ENCODE measurements around the gene BNIP5. TPM values are rescaled to one million over a fixed set of nuclear protein-coding genes. Genes with fewer than 3 reads are reported as not detected.
"Not testable (repeated sequence)": the region's sequence is repeated elsewhere in the genome, so short reads cannot be mapped to it uniquely, and the experiment has no call there.

BNIP5 gene
- total RNA-seq, 2 donors from 2014 or later: not detected

DNA sequence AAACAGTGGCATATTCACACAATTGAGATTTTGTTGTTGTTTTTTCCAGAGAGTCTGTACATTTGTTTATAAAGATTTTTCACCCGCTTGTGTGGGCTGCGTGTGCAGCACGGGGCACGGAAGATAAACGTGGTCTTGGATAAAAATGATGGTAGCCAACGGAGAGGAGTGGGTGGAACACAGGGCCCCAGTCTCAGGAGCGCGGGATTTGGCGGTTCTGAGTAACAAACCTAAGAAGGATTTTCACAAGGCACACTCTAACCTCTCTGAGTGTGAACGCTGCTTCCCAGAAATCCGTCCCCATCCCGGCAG is 3.6 kb upstream of the BNIP5 start:
- peaks cover 20% of the 10 kb centered on the region for H3K27me3 ChIP-seq (ENCODE audit: control insufficient read depth, insufficient read depth, low read length, poor library complexity, severe bottlenecking)
- H3K36me3 Mint-ChIP-seq (ENCODE audit: low read depth): no peaks in the 10 kb centered on the region
- H3K4me1 ChIP-seq (ENCODE audit: control insufficient read depth, insufficient read depth, low read length): peaks cover 3% of the 10 kb centered on the region
- H3K27ac Mint-ChIP-seq: no peak overlapping the region
- TF ChIP-seq, protein P1, sequence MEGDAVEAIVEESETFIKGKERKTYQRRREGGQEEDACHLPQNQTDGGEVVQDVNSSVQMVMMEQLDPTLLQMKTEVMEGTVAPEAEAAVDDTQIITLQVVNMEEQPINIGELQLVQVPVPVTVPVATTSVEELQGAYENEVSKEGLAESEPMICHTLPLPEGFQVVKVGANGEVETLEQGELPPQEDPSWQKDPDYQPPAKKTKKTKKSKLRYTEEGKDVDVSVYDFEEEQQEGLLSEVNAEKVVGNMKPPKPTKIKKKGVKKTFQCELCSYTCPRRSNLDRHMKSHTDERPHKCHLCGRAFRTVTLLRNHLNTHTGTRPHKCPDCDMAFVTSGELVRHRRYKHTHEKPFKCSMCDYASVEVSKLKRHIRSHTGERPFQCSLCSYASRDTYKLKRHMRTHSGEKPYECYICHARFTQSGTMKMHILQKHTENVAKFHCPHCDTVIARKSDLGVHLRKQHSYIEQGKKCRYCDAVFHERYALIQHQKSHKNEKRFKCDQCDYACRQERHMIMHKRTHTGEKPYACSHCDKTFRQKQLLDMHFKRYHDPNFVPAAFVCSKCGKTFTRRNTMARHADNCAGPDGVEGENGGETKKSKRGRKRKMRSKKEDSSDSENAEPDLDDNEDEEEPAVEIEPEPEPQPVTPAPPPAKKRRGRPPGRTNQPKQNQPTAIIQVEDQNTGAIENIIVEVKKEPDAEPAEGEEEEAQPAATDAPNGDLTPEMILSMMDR (conservative IDR thresholded peaks at IDR 0.05): no peak
- peaks cover 26% of the 10 kb centered on the region for H3K27me3 Mint-ChIP-seq (ENCODE audit: insufficient read depth)
- DNase-seq: no peak
- no peak overlapping the region for H3K9ac ChIP-seq (ENCODE audit: extremely low read depth, low read length, poor library complexity, severe bottlenecking)
- no peaks in the 10 kb centered on the region for H3K9me3 Mint-ChIP-seq
- 56 to 61% methylated on average over 7 to 12 of the region's 12 CpGs for WGBS, 2 experiments (ENCODE audit: insufficient coverage in 1 of 2, insufficient read length in 1 of 2)
- H3K9me3 ChIP-seq (ENCODE audit: control insufficient read depth, low read length): no peaks in the 10 kb centered on the region
- H3K4me3 ChIP-seq (ENCODE audit: low read length): peak overlapping the region; percentile 19
- H3K27ac ChIP-seq (ENCODE audit: low read depth, low read length): no peak overlapping the region
- peak overlapping the region; percentile 59 for H3K4me3 Mint-ChIP-seq
- no peaks in the 10 kb centered on the region for H3K36me3 ChIP-seq (ENCODE audit: control insufficient read depth, insufficient read depth, low read length)
- H3K4me1 Mint-ChIP-seq: peaks cover 7% of the 10 kb centered on the region

DNA sequence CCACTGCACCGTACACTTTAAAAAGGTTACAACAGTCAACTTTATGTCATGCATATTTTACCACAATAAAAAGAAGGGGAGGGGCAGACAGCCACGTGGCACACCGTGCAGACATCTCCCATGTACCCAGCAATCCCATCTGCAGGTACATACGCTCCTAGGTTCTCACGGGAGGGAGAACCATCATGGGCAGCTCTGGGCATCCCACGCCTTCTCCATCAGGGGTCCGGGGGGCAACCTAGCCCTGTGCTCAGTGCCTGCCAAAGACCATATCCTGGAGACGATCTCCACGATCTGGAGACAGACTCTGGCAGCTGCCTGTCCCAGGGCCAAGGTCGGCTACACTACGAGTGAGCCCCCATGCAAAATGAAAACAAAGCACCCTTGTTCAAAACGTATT is 2.5 kb upstream of the BNIP5 start:
- no peaks in the 10 kb centered on the region for H3K36me3 Mint-ChIP-seq (ENCODE audit: low read depth)
- Histone ChIP-seq H3K36me3 (ENCODE audit: control insufficient read depth, insufficient read depth, low read length) (no peaks in the 10 kb centered on the region), H3K4me3 (ENCODE audit: low read length) (no peak overlapping the region), H3K9me3 (ENCODE audit: control insufficient read depth, low read length) (no peaks in the 10 kb centered on the region), H3K27me3 (ENCODE audit: control insufficient read depth, insufficient read depth, low read length, poor library complexity, severe bottlenecking) (peaks cover 20% of the 10 kb centered on the region), H3K4me1 (ENCODE audit: control insufficient read depth, insufficient read depth, low read length) (peaks cover 3% of the 10 kb centered on the region), H3K27ac (ENCODE audit: low read depth, low read length) (no peak overlapping the region), H3K9ac (ENCODE audit: extremely low read depth, low read length, poor library complexity, severe bottlenecking) (no peak overlapping the region)
- H3K27me3 Mint-ChIP-seq (ENCODE audit: insufficient read depth): peaks cover 33% of the 10 kb centered on the region
- H3K27ac Mint-ChIP-seq: no peak overlapping the region
- H3K9me3 Mint-ChIP-seq: no peaks in the 10 kb centered on the region
- peaks cover 17% of the 10 kb centered on the region for H3K4me1 Mint-ChIP-seq
- TF ChIP-seq, protein P1 (conservative IDR thresholded peaks at IDR 0.05): no peak
- WGBS, 2 experiments (ENCODE audit: insufficient coverage in 1 of 2, insufficient read length in 1 of 2): 92 to 95% methylated on average over 6 to 12 of the region's 12 CpGs
- peak; percentile 27 for DNase-seq
- H3K4me3 Mint-ChIP-seq: no peak overlapping the region

DNA sequence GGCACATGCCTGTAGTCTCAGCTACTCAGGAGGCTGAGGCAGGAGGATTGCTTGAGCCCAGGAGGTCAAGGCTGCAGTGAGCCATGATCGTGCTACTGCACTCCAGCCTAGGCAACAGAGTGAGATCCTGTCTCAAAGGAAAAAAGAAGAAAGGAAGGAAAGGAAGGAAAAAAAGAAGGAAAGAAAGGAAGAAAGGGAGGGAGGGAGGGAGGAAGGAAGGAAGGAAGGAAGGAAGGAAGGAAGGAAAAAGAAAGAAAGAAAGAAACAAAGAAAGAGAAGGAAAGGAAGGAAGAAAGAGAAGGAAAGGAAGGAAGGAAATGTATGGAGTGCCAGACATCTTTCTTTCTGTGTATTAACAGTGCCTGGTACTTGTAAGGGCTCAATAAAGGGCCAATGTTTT is 1.5 kb upstream of the BNIP5 start:
- not testable (repeated sequence) for H3K36me3 ChIP-seq (ENCODE audit: control insufficient read depth, insufficient read depth, low read length); H3K9me3 ChIP-seq (ENCODE audit: control insufficient read depth, low read length); H3K9me3 Mint-ChIP-seq; H3K4me3 Mint-ChIP-seq; H3K4me1 ChIP-seq (ENCODE audit: control insufficient read depth, insufficient read depth, low read length); H3K36me3 Mint-ChIP-seq (ENCODE audit: low read depth); H3K27ac Mint-ChIP-seq; H3K27ac ChIP-seq (ENCODE audit: low read depth, low read length); H3K9ac ChIP-seq (ENCODE audit: extremely low read depth, low read length, poor library complexity, severe bottlenecking); DNase-seq; H3K4me3 ChIP-seq (ENCODE audit: low read length)
- WGBS, 2 experiments (ENCODE audit: insufficient coverage in 1 of 2, insufficient read length in 1 of 2): 20 to 46% methylated on average over 1 of the region's 1 CpG
- H3K27me3 ChIP-seq (ENCODE audit: control insufficient read depth, insufficient read depth, low read length, poor library complexity, severe bottlenecking): peaks cover 24% of the 10 kb centered on the region
- H3K4me1 Mint-ChIP-seq: peaks cover 17% of the 10 kb centered on the region
- peaks cover 33% of the 10 kb centered on the region for H3K27me3 Mint-ChIP-seq (ENCODE audit: insufficient read depth)

DNA sequence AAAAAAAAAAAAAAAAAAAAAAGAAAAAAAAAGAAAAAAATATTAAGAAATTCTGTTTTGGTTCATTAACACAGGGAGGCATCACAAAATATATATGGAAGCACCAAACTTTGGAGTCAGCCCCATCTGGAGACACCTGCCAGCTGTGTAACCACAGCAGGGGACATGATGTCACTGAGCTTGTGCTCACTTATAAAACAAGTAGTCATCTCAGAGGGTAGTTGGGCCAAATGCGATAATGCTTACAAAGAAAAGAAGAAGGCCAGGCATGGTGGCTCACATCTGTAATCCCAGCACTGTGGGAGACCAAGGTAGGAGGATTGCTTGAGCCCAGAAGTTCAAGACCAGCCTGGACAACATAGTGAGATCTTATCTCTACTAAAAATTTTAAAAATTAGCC is 1.1 kb upstream of the BNIP5 start:
- H3K27ac Mint-ChIP-seq: no peak overlapping the region

More for the DNA sequence above, 1.1 kb upstream of the BNIP5 start:
- Mint-ChIP-seq H3K9me3 (no peaks in the 10 kb centered on the region), H3K36me3 (ENCODE audit: low read depth) (no peaks in the 10 kb centered on the region), H3K4me3 (no peak overlapping the region), H3K4me1 (peaks cover 17% of the 10 kb centered on the region), H3K27me3 (ENCODE audit: insufficient read depth) (peaks cover 33% of the 10 kb centered on the region)
- DNase-seq: peak; percentile 20
- TF ChIP-seq, protein P1 (conservative IDR thresholded peaks at IDR 0.05): no peak
- H3K4me3 ChIP-seq (ENCODE audit: low read length): no peak overlapping the region
- no peaks in the 10 kb centered on the region for H3K36me3 ChIP-seq (ENCODE audit: control insufficient read depth, insufficient read depth, low read length)
- no peaks in the 10 kb centered on the region for H3K9me3 ChIP-seq (ENCODE audit: control insufficient read depth, low read length)
- WGBS, 2 experiments (ENCODE audit: insufficient coverage in 1 of 2, insufficient read length in 1 of 2): 89 to 100% methylated on average over 1 of the region's 1 CpG
- H3K4me1 ChIP-seq (ENCODE audit: control insufficient read depth, insufficient read depth, low read length): peaks cover 3% of the 10 kb centered on the region
- H3K27ac ChIP-seq (ENCODE audit: low read depth, low read length): no peak overlapping the region
- peaks cover 28% of the 10 kb centered on the region for H3K27me3 ChIP-seq (ENCODE audit: control insufficient read depth, insufficient read depth, low read length, poor library complexity, severe bottlenecking)
- no peak overlapping the region for H3K9ac ChIP-seq (ENCODE audit: extremely low read depth, low read length, poor library complexity, severe bottlenecking)

Data from endodermal cell (in vitro differentiated cells).